Measurements from ENCODE around the gene RIN3. TPM values are rescaled to one million over a fixed set of nuclear protein-coding genes. Genes with fewer than 3 reads are reported as not detected.

Gene RIN3
- polyA plus RNA-seq, 4 donors, result 5.6 to 7.6 (median 6.7) TPM

DNA sequence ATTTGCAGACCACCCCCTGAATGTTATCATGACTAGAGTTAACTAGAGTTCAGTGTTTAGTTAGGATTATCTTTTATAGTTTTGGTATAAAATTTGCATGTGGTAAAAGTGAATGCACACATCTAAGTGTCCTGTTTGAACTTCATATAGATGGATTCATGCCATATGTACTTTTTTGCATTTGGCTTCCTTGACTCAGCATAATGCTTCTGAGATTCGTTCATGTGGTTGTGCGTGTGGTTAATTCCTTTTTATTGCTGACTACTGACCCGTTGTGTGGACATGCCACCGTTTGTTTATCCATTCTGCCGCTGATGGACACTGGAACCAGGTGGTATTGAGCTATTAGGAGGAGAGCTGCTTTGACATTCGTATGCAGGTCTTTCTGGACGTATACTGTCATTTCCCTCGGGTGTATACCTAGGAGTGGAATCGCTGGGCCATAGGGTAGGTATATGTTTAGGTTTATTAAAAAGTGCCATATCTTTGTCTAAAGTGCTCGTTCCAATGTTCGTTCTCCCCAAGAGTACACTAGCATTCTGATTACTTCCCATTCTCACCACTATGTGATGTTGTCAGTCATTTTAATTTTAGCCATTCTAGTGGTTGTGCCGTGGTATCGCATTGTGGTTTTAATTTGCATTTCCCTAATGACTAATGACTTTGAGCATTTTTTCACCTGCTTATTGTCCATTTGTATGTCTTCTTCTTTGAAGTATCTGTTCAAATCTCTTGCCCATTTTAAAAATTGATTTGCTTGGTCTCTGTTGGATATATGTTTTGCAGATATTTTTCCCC, 37.7 kb downstream of the RIN3 start:
- no peak for DNase-seq (ENCODE audit: low read depth in 4 of 4, low spot score in 2 of 4)

DNA sequence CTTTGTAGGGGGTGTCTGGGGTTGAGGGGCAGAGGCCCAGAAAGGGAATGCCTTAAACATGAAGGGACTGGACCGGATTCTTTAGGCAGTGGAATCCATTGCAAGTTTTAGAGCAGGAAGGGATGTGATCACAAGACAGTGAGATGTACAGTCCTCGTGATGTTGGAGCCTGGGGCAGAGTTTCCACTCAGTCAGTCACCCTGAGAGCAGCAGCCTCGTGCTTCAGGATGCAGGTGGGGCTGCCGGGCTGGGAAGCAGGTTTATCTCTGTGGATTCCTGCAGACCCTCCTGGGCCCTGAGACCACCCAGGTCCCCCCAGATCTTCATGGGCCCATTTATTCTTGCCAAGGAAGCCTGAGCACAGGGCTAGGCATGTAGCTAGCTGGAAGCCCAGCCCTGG, 38.5 kb downstream of the RIN3 start:
- no peak for DNase-seq (ENCODE audit: low read depth in 4 of 4, low spot score in 2 of 4)

DNA sequence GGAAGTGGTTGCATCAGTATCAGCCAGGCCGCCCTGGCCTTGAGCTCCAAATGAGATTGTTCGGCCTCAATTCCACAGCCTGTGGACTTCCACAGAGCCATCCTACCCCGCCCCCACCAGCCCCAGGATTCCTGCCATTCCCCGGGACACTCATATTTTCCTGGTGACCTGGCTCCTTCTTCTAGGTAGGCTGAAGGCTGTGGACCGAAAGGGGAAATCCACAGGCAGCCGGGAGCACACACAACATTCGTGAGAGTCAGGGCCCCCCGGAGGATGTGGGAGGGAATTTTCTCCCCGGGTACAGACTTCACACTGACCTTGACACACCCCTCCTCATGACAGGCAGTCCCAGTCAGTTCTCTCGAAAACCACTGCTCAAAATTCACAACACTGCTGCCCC, 39.9 kb downstream of the RIN3 start:
- DNase-seq (ENCODE audit: low read depth in 4 of 4, low spot score in 2 of 4), result no peak

DNA sequence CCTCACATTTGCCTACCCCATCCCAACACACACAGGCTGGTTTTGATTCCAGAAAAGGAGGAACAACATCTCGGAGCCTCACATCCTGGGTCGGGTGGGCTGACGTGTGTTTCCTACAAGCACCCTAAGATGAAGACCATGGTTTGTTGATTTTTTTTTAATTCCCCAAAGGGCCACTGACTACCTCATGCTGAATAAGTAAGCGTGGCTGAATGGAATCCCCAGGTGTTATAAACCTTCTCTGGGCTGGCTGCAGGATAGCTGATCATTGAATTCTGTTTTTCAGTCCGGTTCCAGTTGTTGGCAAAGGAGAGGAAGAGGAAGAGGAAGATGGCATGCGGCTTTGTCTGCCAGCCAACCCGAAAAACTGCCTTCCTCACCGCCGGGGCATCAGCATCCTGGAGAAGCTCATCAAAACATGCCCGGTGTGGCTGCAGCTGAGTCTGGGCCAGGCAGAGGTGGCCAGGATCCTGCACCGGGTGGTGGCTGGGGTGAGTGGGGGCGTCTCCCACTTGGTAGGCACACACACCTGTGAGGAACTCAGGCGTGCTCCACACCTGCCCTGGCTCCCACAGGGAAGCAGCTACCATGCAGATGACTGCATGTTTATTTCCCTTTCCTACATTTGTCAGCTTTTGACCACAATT, 42.0 kb downstream of the RIN3 start:
- DNase-seq (ENCODE audit: low read depth in 4 of 4, low spot score in 2 of 4), result no peak

DNA sequence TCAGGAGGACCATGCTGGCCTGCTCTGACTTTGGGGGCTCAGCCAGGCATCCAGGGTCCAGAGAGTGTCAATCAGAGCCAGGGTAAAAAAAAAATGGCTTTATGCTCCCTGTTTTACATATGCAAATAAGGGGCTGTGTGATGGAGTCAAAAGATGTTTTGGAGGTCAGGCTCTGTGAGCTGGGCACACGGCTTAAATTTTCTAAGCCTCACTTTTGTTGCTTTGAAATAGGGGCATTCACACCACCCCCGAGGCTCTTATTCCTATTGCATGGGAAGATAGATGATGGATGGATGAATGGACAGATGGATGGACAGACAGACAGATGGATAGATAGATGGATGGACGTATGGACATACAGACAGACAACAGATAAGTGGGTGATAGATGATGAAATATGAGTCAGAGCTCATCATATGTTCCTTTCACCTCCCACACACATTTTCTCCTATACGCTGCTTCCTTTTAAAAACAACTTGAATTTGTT, 42.7 kb downstream of the RIN3 start:
- no peak for DNase-seq (ENCODE audit: low read depth in 4 of 4, low spot score in 2 of 4)

DNA sequence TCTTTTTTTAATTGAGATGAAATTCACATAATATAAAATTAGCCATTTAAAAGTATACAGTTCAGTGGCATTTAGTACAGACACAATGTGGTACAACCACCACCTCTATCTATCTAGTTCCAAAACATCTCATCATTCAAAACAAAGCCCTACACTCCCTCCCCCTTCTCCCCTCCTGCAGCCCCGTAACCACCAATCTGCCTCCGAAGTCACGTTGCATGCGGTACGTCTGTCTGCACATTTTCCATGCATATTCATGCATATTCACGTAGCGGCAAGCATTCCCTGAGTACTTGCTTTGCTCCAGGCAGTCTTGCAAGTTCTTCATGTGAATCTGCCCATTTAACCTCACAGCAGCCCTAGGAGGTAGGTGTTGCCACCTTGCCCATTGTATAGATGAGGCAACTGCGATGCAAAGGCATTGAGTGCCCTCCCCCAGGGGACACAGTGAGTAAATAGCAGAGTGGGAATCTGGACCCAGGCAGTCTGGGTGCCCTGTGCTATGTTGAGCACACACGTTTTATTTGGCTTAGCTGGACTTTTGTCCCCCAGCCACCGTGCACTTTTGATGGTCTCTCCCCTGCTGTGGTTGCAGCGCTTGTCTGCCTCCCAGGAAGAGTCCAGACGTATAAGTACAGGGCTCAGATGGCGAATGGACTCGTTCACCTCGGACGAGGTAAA, 43.4 kb downstream of the RIN3 start:
- no peak for DNase-seq (ENCODE audit: low read depth in 4 of 4, low spot score in 2 of 4)

DNA sequence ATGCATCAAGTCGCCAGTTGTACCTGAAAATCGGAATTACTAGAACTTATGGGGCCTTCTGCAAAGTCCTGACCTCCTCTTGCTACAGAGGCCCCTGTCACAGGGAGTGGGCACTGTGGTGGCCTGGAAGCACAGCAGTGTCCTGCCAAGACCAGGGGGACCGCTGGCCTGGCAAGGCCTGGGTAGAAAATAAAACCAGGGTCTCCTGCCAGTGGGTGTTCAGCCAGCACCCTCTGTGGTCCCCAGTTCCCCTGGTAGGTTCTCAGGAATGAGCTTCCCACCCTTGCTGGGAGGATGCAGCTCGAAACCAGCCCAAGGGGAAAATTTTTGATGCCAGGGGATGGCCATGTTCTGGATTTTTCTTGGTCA, 43.9 kb downstream of the RIN3 start:
- DNase-seq (ENCODE audit: low read depth in 4 of 4, low spot score in 2 of 4), result no peak

DNA sequence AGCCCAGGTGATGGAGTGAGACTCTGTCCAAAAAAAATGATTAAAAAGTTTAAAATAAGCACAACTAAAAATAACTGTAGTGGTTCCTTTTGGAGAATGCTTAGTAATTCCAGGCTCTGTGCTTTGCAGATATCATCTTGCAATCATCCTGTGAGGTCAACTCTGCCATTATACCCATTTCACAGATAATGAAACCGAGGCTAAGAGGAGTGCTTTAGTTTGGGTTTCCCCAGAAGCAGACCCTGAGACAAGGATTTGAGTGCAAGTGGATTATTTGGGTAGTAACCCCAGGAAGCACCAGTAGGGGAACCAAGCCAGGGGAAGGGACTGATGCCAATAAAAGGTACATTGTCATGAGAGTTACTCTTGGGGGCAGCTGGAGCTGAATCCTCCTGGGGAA, 44.7 kb downstream of the RIN3 start:
- DNase-seq (ENCODE audit: low read depth in 4 of 4, low spot score in 2 of 4), result no peak

DNA sequence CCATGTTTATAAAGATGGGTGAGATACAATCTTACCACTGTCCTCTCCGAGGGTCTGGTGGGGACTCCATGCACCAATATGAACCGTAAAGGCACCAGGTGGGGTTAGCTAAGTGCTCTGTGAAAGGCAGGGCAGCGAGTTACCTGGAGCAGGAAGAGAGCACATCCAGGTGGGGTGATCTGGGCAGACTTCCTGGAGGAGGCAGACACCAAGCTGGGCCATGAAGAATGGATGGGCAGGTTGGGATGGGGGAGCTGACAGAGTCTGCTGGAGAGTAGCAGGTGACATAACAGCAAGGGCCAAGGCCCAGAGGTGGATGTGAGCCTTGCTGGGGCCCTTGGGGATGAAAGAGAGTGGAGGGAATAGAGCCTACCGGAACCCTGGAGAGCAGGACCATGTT, 45.9 kb downstream of the RIN3 start:
- no peak for DNase-seq (ENCODE audit: low read depth in 4 of 4, low spot score in 2 of 4)

DNA sequence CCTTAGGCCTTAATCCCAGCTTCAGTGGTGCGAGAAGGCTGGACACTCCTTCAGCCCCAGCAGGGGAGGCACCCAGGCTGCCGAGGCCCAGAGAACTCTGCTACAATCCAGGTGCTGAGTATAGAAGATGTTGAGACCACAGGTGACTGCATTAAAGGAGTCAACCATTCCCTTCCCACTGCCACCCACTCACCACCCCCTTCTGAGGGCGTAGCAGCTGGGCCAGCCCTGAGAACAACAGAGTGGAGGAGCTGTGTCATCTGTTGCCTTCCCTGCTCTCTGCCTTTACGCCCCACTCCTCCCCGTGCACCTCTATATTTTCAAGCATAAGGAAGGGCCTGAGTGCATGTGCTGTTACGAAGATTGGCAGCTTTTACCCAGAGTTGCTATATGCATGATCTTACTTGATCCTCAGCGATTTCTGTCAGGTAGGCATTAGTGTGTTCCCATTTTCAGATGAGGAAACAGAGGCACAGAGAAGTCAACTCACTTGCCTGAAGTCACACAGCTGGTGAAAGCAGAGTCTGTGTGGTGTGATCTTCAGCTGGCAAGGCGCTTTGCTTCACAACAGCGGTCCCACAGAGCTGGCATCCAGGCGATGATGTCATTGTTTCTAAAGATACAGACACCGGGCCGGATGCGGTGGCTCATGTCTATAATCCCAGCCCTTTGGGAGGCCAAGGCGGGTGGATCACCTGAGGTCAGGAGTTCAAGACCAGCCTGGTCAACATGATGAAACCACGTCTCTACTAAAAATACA, 46.7 kb downstream of the RIN3 start:
- no peak for DNase-seq (ENCODE audit: low read depth in 4 of 4, low spot score in 2 of 4)

DNA sequence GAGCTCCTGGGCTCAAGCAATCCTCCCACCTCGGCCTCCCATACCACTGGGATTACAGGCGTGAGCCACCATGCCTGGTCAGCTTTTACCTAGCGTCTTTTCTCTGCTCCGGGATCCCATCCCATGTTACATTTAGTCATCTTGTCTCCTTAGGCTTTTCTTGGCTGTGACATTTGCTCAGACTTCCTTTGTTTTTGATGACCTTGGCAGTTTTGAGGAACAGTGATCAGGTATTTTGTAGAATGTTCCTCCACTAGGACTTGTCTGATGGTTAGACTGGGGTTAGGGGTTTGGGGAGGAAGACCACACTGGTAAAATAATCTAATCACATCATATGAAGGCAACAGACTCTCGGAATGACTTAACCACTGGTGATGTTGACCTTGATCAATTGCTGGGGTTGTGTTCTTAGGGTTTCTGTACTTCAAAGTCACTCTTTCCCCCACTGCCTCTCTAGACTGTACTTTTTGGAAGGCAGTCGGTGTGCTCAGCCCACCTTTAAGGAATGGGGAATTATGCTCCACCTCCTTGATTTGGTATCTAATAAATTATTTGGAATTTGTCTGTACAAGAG, 48.4 kb downstream of the RIN3 start:
- DNase-seq (ENCODE audit: low read depth in 4 of 4, low spot score in 2 of 4), result no peak

DNA sequence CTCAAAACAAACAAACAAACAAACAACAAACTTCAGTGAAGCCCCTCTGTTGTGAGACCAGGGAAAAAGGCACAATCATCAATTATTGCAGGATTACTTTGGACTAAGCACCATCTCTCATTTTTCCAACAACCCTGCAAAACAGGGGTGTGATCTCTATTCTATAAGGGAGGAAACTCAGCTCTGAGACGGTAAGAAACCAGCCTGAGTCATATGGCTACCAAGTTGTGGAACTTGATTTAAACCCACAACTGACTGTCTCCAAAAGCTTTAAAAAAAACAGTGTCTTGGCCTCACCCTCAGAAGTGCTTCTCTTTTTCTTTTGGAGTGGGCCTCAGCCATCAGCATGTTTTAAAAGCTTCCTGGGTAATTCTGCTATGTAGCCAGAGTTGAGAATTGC, 49.8 kb downstream of the RIN3 start:
- no peak for DNase-seq (ENCODE audit: low read depth in 4 of 4, low spot score in 2 of 4)

DNA sequence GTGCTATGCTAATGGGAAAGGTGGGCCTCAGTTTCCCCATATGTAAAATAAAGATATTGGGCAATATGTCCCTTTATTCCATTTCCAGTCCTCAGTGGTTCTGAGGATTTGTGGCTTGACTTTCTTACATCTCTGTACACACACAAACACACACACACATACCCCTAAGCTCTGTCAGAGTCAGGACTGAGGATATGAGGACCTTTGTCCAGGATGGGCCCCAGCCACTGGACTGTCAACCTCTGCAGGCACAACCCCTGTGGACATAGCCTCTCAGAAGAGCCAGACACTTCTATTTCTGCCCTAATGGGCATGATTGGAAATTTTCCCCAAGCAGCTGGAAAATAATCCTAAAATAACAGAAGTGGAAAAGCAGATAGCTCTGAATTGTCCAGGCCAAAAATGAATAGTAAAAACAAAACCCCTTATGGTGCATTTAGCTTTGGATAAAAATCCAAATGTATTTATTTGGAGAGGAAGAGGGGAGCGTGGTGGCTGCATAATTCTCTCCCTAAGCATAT, 50.2 kb downstream of the RIN3 start:
- no peak for DNase-seq (ENCODE audit: low read depth in 4 of 4, low spot score in 2 of 4)

DNA sequence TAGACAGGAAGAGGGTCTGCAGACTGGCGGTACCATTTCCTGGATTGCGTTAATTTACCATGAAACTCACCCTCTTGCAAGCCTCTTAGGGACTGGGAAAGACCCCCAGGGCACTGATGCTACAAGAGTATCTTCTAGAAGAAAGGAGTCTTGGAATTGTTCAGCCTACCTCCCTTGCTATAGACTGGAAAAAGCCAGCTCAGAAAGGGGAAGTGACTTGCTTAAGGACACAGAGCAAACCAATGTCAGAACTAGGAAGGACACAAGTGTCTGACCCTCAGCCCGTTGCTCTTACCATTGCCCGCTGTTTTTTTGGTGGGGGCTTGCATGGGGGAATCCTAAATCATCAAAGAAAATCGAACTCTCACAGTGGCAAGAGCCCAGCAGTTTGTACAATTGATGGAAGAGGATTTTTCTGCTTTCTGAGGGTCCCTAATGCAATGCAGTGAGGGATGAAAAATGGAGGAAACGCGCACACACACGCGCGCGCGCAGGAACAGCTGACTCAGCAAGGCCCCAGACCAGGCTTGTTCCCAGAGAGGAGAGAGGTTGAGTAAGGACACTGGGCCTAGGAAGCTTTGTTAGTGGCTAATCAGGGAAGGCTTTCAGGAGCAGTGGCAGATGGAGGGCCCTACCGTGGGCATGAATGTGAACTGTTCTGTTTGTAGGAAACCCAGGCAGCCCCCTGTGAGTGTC, 50.9 kb downstream of the RIN3 start:
- no peak for DNase-seq (ENCODE audit: low read depth in 4 of 4, low spot score in 2 of 4)

DNA sequence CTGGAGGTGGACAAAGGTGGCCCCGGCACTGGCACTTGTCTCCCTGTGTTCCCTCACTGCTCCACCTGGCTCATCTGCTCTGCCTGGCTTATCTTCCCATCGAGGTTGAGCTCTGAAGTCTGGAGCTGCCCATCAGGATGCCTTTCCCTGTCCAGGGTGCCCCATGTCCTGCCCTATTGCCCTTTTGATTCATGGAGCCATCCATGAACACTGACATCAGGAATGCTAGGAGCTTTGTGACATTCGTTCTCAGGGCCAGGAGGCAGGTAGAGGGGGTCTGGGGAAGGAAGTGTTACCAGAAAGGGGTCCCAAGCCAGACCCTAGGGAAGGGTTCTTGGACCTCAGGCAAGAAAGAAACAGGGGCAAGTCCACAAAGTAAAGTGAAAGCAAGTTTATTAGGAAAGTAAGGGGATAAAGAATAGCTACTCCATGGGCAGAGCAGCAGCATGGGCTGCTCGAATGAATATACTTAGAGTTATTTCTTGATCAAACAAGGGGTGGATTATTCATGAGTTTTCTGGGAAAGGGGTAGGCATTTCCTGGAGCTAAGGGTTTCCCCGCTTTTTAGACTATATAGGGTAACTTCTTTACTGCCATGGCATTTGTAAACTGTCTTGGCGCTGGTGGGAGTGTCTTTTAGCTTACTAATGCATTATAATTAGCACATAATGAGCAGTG, 51.6 kb downstream of the RIN3 start:
- no peak for DNase-seq (ENCODE audit: low read depth in 4 of 4, low spot score in 2 of 4)

DNA sequence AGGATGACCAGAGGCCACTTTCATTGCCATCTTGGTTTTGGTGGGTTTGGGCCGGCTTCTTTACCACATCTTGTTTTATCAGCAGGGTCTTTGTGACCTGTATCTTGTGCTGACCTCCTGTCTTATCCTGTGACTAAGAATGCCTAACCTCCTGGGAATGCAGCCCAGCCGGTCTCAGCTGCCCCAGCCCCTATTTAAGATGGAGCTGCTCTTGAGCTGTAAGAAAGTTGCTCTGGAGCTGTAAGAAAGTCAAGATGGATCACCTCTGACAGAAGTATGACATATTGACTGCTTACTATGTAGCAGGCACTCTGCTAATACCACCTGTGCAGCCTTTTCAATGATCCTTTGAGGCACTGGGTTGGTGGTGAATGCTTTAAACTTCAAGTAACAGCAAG, 52.1 kb downstream of the RIN3 start:
- DNase-seq (ENCODE audit: low read depth in 4 of 4, low spot score in 2 of 4), result no peak

DNA sequence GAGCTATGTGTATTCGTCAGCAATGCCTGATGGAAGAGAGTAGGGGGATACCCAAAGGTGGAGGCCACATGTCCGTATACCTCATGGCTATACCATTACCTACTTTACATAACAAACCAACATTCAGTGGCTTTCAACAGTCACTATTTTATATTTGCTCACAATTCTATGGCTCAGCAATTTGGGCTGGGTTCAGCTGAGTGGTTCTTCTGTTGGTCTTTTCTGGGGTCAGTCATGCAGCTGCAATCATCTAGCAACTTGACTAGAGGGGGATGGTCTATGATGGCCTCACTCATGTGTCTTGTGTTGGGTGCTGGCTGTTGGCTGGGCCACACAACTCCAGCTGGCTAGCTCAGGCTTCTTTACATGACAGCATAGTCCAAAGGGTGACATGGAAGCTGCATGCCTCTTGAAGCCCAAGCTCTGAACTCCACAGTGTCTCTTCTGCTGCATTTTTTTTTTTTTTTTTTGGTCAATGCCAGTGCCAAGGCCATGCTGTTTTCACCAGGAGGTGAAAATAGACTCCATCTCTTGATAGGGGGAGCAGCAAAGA, 53.7 kb downstream of the RIN3 start:
- DNase-seq (ENCODE audit: low read depth in 4 of 4, low spot score in 2 of 4), result no peak

DNA sequence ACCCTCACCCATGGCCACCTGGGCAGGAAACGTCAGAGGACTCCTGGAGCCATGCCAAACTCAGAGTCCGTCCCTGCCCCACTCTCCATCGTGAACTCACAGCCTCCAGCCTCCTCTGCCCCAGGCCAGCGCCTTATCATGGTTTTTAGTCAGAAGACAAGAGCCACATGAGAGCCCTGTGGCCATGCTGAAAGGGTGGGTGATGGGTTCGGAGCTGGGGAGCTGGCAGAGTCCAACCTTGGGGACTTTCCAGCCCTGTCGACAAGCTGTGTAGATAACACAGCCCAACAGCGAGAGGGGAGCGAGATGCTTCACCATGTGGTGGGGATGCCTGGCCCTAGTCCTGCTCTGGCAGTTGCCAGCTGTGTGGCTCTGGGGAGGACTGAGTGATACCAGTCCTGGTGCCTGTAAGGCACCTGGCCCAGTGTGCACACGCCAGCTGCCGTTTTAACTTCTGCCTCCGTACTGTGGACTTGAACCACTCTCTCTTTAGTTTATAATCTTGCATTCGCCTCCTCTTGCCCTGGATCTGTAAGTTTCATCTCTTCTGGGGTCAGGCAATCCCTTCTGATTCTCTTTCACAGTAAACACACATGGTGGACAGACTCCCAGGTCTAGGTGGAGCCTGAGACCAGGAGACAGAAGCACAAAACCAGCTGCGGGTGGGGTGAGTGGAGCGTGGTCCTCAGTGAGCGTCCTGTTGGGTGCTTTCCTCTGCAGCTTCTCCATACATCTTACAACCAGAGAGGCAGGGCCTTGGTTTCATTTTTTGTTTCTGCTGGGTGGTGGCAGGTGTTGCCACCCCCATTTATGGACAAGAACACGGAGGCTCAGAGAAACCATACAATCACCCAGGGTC, 55.3 kb downstream of the RIN3 start:
- DNase-seq (ENCODE audit: low read depth in 4 of 4, low spot score in 2 of 4), result no peak
